HT1080 (cell line): ENCODE measurements around the gene CPAMD8. TPM values are rescaled to one million over a fixed set of nuclear protein-coding genes. Genes with fewer than 3 reads are reported as not detected.
"Not testable (repeated sequence)": the region's sequence is repeated elsewhere in the genome, so short reads cannot be mapped to it uniquely, and the experiment has no call there.

Source experiments
- DNase-seq: peaks from one replicate; pipeline ENCODE4 v3.0.0-alpha.2; 2015; ENCODE audit warnings: low read depth
- total RNA-seq: library from RNA; depleted of rRNA; stranded (reverse); fragments of >200 nt; shearing (Covaris generic); gene quantifications from 2 replicates; pipeline ENCODE4 v1.2.3, GENCODE V29; 2014

Gene CPAMD8
- total RNA-seq, 1 experiment from 2014 or later = not detected

DNA sequence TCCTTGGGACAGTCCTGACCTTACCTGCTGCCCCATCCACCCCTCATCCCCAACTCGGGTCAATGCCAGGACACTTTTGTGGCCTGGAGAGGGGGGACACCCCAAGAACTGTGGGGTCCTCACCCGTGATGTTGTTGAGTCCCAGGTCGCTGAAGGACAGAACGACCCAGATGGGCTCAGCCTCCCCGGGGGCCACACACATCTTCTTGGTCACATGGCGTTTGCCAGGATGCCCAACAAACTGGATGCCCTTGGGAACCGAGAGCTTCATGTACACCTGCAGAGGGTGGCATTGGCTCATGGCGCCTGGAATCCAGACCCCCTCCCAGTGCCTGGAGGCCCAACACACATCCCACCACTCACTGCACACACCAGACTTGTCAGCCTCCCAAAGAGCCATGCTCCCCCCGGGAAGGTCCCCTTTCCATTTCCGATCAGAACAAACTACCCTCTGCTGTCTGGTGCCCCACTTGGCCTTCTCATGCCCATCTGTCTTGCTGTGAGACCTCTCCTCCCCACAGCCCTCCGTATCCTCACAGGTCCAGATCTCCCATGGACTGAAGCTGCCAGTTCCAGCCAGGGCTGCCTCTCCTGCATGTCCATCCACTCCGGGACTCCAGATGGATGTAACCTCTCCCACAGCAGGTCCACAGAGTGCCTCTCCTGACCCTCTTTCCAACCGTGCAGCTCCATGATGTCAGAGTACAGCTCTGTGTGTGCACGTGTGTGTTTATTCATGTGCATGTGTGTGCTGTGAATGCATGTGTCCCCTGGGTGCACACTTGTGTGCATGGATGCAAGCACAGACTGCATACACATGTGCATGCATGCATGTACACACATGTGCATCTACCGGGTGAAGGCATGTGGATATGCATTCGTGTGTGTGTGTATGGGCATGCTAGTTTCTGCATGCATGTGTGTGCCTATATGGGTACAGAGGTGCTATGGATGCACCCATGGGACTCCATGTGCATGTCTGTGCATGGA lies 79.4 kb downstream of the CPAMD8 start:
- DNase-seq = no peak

DNA sequence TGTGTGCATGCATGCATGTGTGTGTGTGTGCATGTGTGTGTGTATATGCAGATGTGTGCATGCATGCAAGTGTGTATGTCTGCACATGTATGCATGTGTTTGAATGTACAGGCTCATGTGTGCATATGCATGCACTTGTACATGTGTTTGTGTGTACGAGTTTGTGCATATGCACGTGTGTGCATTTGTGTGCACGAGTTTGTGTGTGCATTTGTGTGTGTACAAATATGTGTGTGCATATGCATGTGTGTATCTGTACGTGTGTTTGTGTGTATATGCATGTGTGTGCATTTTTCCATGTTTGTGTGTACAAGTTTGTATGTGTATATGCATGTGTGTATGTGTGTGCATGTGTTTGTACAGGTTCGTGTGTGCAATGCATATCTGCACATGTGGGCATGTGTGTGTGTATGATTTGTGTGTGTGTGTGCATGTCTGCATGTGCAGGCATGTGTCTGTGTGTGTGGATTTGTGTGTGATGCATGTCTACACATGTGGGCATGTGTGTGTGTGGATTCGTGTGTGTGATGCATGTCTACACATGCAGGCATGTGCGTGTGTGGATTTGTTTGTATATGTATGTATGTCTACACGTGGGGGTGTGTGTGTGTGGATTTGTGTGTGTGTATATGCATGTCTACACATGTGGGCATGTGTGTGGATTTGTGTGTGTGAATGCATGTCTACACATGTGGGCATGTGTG lies 80.7 kb downstream of the CPAMD8 start:
- no peak for DNase-seq

DNA sequence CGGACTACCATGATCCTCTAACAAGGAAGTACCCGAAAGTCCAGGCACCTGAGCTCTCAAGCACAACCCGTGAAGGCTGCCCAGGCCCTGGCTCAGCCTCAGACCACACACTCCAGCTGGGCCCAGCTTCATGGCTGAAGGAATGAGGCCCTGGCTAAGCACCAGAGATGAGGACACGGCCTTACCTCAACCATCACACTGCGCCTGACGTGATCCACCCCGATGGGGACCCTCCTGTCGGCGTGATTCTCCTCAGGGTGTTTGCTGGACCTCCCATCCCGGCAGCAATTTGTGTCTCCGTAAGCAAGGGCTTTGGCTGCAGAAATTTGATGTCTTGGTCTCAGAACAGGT lies 81.3 kb downstream of the CPAMD8 start:
- DNase-seq = no peak

DNA sequence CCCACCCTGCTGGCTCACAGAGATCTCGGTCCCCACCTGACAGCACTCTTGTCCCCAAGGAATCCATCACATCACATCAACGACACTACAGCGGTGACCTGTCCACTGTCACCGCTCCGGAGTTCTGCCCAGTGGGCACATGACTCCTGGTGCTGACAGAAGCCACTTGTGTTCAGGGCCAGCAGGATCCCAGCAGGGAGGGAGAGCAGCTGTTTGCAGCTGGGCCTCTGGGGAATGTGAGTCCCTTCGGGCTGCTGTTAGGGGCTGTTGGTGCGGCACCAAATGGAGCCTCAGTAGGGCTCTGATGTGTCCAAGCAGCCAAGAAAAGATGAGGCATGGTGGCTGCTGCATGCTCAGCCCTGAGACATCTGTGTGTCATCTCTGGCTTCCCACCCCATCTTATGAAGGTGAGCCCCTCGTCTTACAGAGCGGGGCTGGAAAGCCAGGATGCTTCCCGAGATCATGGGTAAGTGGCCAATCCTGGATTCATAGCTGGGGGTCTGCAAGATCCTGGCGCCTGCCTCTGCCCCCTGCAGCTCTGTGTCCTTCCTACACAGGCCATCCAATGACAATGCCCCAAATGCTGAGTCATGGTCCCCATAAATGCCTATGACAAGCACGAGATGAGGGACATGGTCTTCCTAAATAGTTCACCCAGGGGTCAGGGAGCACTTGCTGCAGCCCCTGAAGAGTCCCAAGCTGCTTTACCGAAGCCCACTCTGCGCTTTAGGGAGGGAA lies 81.8 kb downstream of the CPAMD8 start:
- DNase-seq = no peak

DNA sequence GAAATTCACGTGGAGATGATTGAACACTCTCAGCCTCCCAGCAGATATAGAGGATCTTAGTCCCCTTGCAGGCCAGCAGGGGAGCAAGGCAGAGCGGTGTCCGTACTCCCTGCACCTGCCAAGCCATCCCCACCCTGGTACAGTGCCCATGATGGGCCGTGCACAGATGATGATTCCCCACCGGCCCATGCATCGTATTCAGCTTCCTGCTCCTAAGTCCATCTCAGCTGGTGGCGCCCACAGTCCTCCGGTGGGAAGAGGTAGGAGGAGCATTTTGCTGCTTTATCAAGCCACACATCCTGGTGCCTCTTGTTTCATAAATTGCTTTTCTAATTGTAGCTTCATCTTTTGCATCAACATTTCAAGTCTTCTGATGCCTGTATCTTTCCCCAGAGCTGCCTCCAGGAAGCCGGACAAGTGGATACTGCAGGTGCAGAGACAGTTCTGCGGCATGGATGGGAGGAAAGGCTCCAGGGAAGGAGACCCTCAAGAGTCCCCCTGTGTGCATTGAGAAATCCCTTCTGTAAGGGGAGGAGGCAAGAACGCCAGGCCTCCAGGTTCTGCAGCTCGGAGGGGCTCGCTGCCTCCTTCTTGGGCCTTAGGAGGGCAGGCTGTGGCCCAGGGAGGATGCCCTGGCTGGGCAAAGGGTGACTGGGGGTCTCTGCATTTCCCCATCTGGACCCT lies 82.5 kb downstream of the CPAMD8 start:
- DNase-seq = no peak

DNA sequence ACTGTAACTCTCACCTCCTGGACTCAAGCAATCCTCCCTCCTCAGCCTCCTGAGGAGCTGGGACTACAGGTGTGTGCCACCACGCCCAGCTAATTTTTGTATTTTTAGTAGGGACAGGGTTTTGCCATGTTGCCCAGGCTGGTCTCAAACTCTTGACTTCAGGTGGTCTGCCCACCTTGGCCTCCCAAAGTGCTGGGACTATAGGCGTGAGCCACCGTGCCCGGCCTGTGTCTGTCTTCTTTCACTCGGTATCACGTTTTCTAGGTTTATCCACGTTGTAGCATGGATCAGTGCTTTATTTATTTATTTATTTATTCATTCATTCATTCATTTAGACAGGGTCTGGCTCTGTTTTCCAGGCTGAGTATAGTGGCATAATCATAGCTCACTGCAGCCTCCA lies 83.5 kb downstream of the CPAMD8 start:
- not testable (repeated sequence) for DNase-seq

DNA sequence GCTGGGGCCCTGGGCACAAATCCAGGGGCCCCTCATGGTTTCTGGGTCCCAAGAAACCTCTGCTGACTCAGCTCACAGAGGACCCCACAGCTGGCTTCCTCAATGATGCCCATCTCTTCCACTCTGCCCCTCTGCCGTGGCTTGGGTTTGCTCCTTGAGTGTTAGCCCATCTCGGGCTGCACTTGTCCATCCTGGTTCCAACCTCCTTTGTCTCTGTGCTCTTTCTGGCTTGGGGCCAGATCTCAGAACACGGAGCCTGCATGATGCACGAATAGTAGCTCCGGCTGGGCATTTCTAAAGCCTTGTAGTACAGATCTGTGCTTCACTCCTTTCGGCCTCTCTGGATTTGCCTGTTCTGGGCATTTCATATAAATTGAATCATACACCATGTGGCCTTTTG lies 84.0 kb downstream of the CPAMD8 start:
- no peak for DNase-seq

DNA sequence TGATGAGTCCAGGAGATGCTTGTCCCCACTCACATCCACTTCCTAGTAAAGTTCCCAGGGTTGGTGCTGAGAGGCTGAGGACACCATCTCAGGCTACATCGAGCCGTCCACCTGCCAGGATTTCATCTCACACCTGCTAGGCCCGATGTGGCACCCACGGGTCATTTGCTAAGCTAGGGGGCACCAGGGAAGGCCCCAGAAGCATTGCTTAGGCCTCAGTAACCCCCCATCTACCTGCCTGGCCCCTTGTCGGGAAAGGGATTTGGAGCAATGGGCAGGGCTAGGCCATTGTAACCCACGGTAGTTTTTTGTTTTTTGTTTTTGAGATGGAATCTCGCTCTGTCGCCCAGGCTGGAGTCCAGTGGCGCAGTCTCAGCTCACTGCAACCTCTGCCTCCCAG lies 86.0 kb downstream of the CPAMD8 start:
- DNase-seq = no peak

DNA sequence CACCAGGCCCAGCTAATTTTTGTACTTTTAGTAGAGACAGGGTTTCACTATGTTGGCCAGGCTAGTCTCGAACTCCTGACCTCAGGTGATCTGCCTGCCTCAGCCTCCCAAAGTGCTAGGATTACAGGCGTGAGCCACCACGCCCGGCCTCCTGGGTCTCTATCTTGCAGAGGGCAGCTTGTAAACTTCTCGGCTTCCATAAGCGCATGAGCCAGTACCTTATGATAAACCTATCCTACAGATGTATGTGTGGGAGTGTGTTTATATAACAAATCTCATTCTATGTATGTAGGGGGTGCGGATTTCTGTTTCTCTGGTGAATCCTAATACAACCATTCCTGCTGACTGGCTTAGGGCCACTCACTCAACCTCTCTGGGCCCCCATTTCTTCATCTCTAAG lies 86.5 kb downstream of the CPAMD8 start:
- not testable (repeated sequence) for DNase-seq

DNA sequence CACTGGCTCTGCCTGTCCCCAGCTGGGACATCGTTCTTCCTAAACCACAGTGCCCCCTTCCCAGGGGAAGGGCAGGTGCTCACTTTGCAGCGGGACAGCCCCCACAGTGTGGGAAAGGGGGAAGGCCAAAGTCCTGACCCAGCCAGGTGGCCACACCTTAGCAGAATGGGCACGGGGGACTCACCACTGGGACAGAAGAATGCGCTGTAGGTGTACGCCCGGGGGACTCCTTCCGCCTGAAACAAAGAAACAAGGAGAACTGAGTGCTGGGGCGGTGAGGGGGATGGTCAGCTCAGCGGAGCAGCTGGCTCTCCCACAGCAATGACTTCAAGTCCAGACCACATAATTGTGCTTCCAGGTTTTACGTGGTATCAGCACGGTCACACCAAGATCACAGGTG lies 88.4 kb downstream of the CPAMD8 start:
- DNase-seq = no peak

DNA sequence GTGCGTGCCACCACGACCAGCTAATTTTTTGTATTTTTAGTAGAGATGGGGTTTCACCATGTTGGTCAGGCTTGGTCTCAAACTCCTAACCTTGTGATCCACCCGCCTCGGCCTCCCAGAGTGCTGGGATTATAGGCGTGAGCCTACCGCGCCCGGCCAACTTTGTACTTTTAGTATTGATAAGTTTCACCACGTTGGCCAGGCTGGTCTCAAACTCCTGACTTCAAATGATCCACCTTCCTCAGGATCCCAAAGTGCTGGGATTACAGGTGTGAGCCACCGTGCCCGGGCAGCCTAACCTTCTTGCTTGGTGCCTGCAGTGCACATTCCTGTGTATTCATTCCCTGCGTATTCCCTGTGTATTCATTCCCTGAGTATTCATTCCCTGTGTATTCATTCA lies 88.8 kb downstream of the CPAMD8 start:
- DNase-seq = not testable (repeated sequence)

DNA sequence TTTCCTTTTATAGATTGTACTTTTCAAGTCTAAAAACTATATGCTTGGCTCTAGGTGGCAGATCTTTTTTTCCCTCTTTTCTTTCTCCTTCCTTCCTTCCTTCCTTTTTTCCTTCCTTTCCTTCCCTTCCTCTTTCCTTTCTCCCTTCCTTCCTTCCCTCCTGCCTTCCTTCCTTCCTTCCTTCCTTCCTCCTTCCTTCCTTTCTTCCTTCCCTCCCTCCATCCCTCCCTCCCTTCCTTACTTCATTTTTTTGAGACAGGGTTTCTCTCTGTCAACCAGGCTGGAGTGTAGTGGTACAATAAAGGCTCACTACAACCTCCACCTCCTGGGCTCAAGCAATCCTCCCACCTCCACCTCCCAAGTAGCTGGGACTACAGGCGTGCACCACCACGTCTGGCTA lies 89.7 kb downstream of the CPAMD8 start:
- DNase-seq = no peak

DNA sequence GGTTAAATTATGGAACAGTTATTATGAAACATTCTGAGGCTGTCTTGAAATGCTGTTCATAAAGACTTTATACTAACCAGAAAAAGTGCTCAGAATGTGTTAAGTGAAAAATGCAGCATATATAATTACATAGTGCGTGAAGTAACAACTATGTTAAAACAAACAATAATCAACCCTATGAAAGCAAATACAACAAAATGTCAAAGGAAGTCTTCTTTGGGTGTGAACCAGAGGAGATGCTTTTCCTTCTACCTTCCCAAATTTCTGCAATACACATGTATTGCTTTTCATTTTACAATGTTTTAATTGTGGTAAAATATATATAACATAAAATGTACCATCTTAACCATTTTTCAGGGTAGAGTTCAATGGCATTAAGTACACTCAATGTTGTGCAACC lies 92.1 kb downstream of the CPAMD8 start:
- no peak for DNase-seq

DNA sequence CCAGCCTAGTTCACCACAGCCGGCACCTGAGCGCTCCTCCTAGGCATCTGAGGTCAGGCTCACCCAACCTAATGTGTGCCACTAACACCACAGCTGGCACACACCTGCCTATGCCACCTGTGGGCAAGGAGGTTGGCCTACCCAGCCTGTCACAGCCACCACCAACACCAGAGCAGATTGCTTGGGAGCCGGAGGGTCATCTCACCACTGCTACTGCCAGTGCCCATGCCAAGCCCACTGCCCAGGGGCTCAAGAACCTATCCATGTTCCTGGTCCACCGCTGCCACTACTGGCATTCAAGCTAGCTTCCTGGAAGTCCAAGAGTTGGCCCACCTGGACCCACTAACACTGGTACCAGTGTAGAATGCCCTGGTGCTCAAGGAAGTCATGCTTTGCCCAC lies 95.3 kb downstream of the CPAMD8 start:
- DNase-seq = no peak

DNA sequence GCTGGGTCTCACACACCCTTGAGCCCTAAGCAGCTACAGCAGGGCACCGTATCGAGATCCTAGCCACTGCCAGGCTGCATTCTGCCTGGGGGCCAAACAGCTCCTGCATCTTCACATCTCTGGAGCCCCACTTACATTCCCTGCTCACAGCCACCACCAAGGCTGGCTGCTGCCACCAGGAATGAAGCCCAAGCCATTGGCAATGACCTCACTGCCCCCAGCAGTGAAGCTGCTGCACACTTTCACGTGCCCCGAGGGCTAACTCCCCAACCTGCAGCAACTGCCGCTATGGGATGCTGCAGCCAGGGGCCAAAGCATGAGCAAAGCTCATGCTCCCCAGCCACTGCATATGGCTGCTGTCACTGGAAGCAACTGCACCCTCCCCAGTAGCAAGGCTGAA lies 95.9 kb downstream of the CPAMD8 start:
- DNase-seq = no peak

DNA sequence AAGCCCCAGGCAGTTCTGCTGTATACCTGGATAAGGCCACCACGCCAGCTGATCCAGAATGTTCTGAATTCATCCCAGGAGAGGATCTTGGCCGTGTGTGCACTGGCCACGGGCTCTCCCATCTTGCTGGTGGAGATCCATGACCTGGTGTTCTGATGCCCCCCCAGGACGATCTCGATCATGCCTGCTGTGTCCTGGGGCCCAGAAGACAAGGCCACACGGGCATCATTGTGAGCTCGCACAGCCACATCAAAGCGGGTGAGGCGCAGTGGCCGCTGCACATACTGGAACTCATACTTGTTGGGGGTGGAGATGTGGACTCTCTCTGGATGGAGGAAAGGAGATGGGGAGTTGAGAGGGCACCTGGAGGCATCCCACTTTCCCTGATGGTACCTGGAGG lies 97.7 kb downstream of the CPAMD8 start:
- DNase-seq = no peak

DNA sequence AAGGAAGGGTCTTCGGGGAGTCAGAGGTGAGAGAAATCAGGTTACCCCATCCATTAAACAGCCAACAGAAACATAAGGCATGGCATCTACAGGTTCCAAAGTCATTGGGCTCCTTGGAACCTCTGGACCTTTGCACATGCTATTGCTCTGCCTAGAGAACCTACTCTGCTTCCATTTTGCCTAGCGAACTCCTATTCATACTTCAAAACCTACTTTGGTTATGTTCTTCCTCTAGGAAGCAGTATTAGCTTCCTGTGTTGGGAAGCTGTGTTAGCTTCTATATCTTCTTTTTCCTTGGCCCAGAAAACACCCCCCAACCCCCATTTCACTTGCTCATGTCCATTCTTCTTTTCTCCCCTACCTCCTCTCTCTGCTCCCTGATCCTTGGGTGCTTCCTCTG lies 98.3 kb downstream of the CPAMD8 start:
- no peak for DNase-seq

DNA sequence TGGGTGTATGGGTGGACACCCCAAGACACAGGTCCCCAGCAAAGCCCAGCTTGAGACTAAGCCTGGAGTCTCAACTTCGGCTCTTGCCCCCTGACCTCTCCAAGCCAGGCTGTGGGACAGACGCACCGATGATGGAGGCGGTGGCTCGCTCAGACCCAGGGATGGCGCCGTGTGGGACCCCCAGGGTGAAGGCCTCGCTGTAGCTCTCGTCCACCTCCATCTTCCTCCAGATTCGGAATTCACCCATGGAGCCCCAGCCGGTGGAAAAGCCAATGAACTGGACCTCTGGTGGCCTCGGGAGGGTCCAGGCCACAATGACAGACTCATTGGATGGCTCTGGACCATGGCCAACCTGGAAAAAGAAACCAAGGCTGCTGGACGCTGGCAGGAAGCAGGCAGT lies 98.7 kb downstream of the CPAMD8 start:
- no peak for DNase-seq

DNA sequence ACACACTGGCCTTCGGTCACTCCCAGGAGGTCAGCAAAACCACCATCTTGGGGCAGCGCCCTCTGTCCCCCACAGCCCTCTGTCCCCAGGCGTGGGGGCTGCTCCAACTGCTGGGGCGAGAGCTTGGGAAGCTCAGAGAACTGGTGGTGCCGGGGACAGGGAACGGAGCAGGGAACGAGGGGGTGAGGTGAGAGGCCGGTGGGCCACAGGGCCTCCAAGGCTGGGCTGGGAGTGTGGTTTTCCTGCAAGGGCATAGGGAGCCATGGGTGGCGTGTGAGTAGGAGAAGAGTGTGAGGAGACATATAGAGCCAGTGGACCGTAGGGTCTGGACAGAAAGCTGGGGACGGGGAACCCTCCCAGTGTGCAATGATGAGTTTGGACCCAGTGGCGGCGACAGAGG lies 103.7 kb downstream of the CPAMD8 start:
- DNase-seq = no peak

DNA sequence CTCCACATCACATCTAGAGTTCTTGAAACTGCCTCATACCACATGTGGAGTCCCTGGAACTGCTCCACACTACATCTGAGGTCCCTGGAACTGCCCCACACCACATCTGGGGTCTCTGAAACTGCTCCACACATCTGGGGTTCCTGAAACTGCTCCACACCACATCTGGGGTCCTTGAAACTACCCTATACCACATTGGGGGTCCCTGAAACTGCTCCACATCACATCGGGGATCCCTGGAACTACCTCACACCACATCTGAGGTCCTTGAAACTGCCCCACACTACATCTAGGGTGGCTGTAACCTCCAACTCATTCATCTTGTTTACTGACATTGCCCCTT lies 104.0 kb downstream of the CPAMD8 start:
- no peak for DNase-seq

DNA sequence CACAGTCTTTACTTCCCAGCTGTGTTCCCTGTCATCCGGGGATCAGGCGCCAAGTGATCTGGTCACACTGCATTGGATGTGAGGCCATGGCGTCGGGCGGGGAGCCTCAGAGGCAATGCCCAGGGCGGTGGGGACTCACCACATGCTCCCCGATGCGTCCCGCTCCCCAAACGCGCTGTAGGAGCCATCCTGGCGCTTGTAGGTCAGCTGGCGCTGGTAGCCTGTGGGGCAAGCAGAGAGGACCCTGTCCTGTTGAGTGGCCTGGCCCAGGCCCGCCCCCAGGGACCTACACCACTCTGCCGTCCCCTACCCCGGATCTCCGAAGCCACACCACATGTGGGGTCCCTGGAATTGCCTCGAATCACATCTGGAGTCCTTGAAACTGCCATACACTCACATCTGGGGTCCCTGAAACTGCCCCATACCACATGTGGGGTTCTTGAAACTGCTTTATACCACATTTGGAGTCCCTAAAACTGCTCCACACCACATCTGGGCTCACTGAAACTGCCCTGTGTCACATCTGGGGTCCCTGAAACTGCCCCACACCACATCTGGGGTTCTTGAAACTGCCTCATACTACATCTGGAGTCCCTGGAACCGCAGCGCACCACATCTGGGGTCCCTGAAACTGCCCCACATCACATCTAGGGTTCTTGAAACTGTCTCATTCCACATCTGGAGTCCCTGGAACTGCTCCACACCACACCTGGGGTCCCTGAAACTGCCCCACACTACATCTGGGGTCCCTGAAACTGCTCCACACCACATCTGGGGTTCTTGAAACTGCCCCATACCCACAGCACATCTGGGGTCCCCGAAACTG lies 104.6 kb downstream of the CPAMD8 start:
- DNase-seq = no peak
